Astrocyte (in vitro differentiated cells and primary cell): ENCODE data around the gene IFNL1. TPM values are rescaled to one million over a fixed set of nuclear protein-coding genes. Genes with fewer than 3 reads are reported as not detected.
A peak's percentile ranks its signal among the peaks of the same experiment; 100 is the strongest.

Experiments
- DNase-seq: peaks from one replicate; pipeline ENCODE4 v3.0.0-alpha.2; 2010; ENCODE audit warnings: low read depth
- FAIRE-seq: peaks from 2 replicates; lab custom pipeline; 2011; peaks lifted over from hg19 to GRCh38; lab: Jason Lieb, UNC
- H2AFZ ChIP-seq: 2 replicates; pipeline ENCODE4 v1.6.0; 2012; ENCODE audit warnings: low read depth, low read length, inconsistent platforms
- H3K27ac ChIP-seq: 2 replicates; pipeline ENCODE4 v1.5.1; 2011; ENCODE audit warnings: low read depth, low read length, inconsistent platforms
- H3K27me3 ChIP-seq: 2 replicates; pipeline ENCODE4 v1.6.0; 2011; ENCODE audit warnings: low read length, inconsistent platforms; ENCODE audit not compliant: insufficient read depth
- H3K36me3 ChIP-seq: 2 replicates; pipeline ENCODE4 v1.5.1; 2011; ENCODE audit warnings: low read length, inconsistent platforms; ENCODE audit not compliant: insufficient read depth
- H3K4me1 ChIP-seq: 2 replicates; pipeline ENCODE4 v1.5.1; 2011; ENCODE audit warnings: low read length, inconsistent platforms; ENCODE audit not compliant: insufficient read depth
- H3K4me2 ChIP-seq: 2 replicates; pipeline ENCODE4 v1.6.0; 2012; ENCODE audit warnings: low read length, inconsistent platforms
- H3K4me3 ChIP-seq: 2 replicates; pipeline ENCODE4 v1.5.1; 2011; ENCODE audit warnings: low read depth, mild to moderate bottlenecking, low read length, inconsistent platforms; ENCODE audit not compliant: insufficient read depth
- H3K79me2 ChIP-seq: 2 replicates; pipeline ENCODE4 v1.6.0; 2012; ENCODE audit warnings: mild to moderate bottlenecking, low read length, inconsistent platforms; ENCODE audit not compliant: insufficient read depth
- H3K9ac ChIP-seq: 2 replicates; pipeline ENCODE4 v1.6.0; 2012; ENCODE audit warnings: mild to moderate bottlenecking, low read length, inconsistent platforms
- H3K9me3 ChIP-seq: 2 replicates; pipeline ENCODE4 v1.5.1; 2012; ENCODE audit warnings: low read depth, mild to moderate bottlenecking, low read length, inconsistent platforms; ENCODE audit not compliant: insufficient read depth
- H4K20me1 ChIP-seq: 2 replicates; pipeline ENCODE4 v1.6.0; 2012; ENCODE audit warnings: low read length, inconsistent platforms; ENCODE audit not compliant: insufficient read depth
- H3K27ac Mint-ChIP-seq: one replicate; pipeline ENCODE4 v1.8.0; 2021; ENCODE audit warnings: mild to moderate bottlenecking, mixed read lengths; ENCODE audit not compliant: unreplicated experiment
- H3K27me3 Mint-ChIP-seq: one replicate; pipeline ENCODE4 v1.8.0; 2021; ENCODE audit warnings: low read depth, mixed read lengths; ENCODE audit not compliant: unreplicated experiment
- H3K36me3 Mint-ChIP-seq: one replicate; pipeline ENCODE4 v1.8.0; 2021; ENCODE audit warnings: low read depth, mixed read lengths; ENCODE audit not compliant: unreplicated experiment
- H3K4me1 Mint-ChIP-seq: one replicate; pipeline ENCODE4 v1.8.0; 2021; ENCODE audit warnings: low read depth, mixed read lengths; ENCODE audit not compliant: unreplicated experiment
- H3K4me3 Mint-ChIP-seq: one replicate; pipeline ENCODE4 v1.8.0; 2021; ENCODE audit warnings: mild to moderate bottlenecking, moderate library complexity, mixed read lengths; ENCODE audit not compliant: unreplicated experiment
- H3K9me3 Mint-ChIP-seq: one replicate; pipeline ENCODE4 v1.8.0; 2021; ENCODE audit warnings: mild to moderate bottlenecking, mixed read lengths; ENCODE audit not compliant: unreplicated experiment
- CTCF ChIP-seq: IDR thresholded peaks from 2 replicates; pipeline ENCODE4 v1.5.1; 2011; ENCODE audit warnings: low read depth, mild to moderate bottlenecking, inconsistent platforms, low read length, moderate library complexity; ENCODE audit not compliant: insufficient read depth
- EZH2 ChIP-seq: IDR thresholded peaks from 2 replicates; pipeline ENCODE4 v1.6.1; 2012; ENCODE audit warnings: mild to moderate bottlenecking, low read length, inconsistent platforms; ENCODE audit not compliant: insufficient read depth
- total RNA-seq: library from RNA; stranded (reverse); gene quantifications from 2 replicates; pipeline ENCODE4 v1.2.1, GENCODE V29; 2021

The IFNL1 gene
- total RNA-seq, 1 donor from 2014 or later: 0.52 TPM

- Histone ChIP-seq H3K4me1 (no peaks in the 10 kb centered on the region), H3K4me2 (no peak overlapping the region), H3K4me3 (no peak overlapping the region), H3K27me3 (no peaks in the 10 kb centered on the region), H3K79me2 (no peaks in the 10 kb centered on the region), H3K27ac (no peak overlapping the region), H3K9me3 (no peaks in the 10 kb centered on the region), H3K36me3 (no peaks in the 10 kb centered on the region), H3K9ac (no peak overlapping the region), H2AFZ (no peak overlapping the region), H4K20me1 (no peaks in the 10 kb centered on the region)
- Mint-ChIP-seq H3K36me3 (peaks cover 2% of the 10 kb centered on the region), H3K9me3 (no peaks in the 10 kb centered on the region), H3K27ac (no peak overlapping the region), H3K4me1 (no peaks in the 10 kb centered on the region), H3K27me3 (peaks cover 26% of the 10 kb centered on the region), H3K4me3 (no peak overlapping the region)
- DNase-seq: no peak
- TF ChIP-seq EZH2 (no peak), CTCF (no peak)
- no peak for FAIRE-seq
Measured at GRCh38 chr19:39327363-39328045, 31.3 kb downstream of the IFNL1 start.

- DNase-seq: peak; percentile 16
- no peak overlapping the region for H3K4me2 ChIP-seq
- H3K36me3 Mint-ChIP-seq: peaks cover 2% of the 10 kb centered on the region
Measured at GRCh38 chr19:39328046-39328705, 32.0 kb downstream of the IFNL1 start.

More at GRCh38 chr19:39328046-39328705, 32.0 kb downstream of the IFNL1 start:
- Histone ChIP-seq H4K20me1 (no peaks in the 10 kb centered on the region), H2AFZ (no peak overlapping the region), H3K27ac (no peak overlapping the region), H3K4me3 (no peak overlapping the region), H3K4me1 (no peaks in the 10 kb centered on the region), H3K79me2 (no peaks in the 10 kb centered on the region), H3K9ac (no peak overlapping the region), H3K9me3 (no peaks in the 10 kb centered on the region), H3K27me3 (no peaks in the 10 kb centered on the region), H3K36me3 (no peaks in the 10 kb centered on the region)
- H3K27me3 Mint-ChIP-seq: peaks cover 22% of the 10 kb centered on the region
- H3K27ac Mint-ChIP-seq: no peak overlapping the region
- H3K9me3 Mint-ChIP-seq: no peaks in the 10 kb centered on the region
- no peak for FAIRE-seq
- H3K4me3 Mint-ChIP-seq: no peak overlapping the region
- no peaks in the 10 kb centered on the region for H3K4me1 Mint-ChIP-seq
- TF ChIP-seq CTCF (peak; percentile 91), EZH2 (no peak)
